Measurements from ENCODE around the gene SH3GLB2.

GRCh38 chr9:129075996-129076639 is 48.0 kb upstream of the SH3GLB2 start:
- TF ChIP-seq MAX (IDR thresholded peaks at IDR 0.05), result no peak
- TF ChIP-seq TEAD4 (IDR thresholded peaks at IDR 0.05), result no peak
- TF ChIP-seq RAD21 (IDR thresholded peaks at IDR 0.05; ENCODE audit: low read depth), result no peak
- TF ChIP-seq YY1 (IDR thresholded peaks at IDR 0.05; ENCODE audit: low read depth), result no peak
- TF ChIP-seq EP300 (IDR thresholded peaks at IDR 0.05; ENCODE audit: borderline replicate concordance), result no peak
